ENCODE measurements around the gene ZNF18.

Gene ZNF18

GRCh38 chr17:11979795-11980194 is 17.5 kb downstream of the ZNF18 start:
- TF ChIP-seq REST (IDR thresholded peaks at IDR 0.05; ENCODE audit: insufficient read depth in 1 of 2, low read depth in 2 of 2, low read length in 2 of 2) (no peak), SIN3A (IDR thresholded peaks at IDR 0.05; ENCODE audit: borderline replicate concordance, insufficient read depth, low read length) (no peak), POLR2AphosphoS5 (IDR thresholded peaks at IDR 0.05; ENCODE audit: low read depth, low read length) (no peak), TAF1 (IDR thresholded peaks at IDR 0.05; ENCODE audit: borderline replicate concordance, insufficient read depth, low read length) (no peak), FOXP2 (optimal IDR thresholded peaks at IDR 0.05; ENCODE audit: borderline replicate concordance, extremely low read depth, extremely low read length, insufficient read depth) (no peak)

- TF ChIP-seq POLR2AphosphoS5 (IDR thresholded peaks at IDR 0.05; ENCODE audit: low read depth, low read length) (no peak), REST (IDR thresholded peaks at IDR 0.05; ENCODE audit: insufficient read depth in 1 of 2, low read depth in 2 of 2, low read length in 2 of 2) (no peak), SIN3A (IDR thresholded peaks at IDR 0.05; ENCODE audit: borderline replicate concordance, insufficient read depth, low read length) (no peak), FOXP2 (optimal IDR thresholded peaks at IDR 0.05; ENCODE audit: borderline replicate concordance, extremely low read depth, extremely low read length, insufficient read depth) (no peak), TAF1 (IDR thresholded peaks at IDR 0.05; ENCODE audit: borderline replicate concordance, insufficient read depth, low read length) (no peak)
Observed at GRCh38 chr17:11969565-11969964, 27.7 kb downstream of the ZNF18 start.

GRCh38 chr17:11954936-11955335 is 42.3 kb downstream of the ZNF18 start:
- TF ChIP-seq POLR2AphosphoS5 (IDR thresholded peaks at IDR 0.05; ENCODE audit: low read depth, low read length) (no peak), FOXP2 (optimal IDR thresholded peaks at IDR 0.05; ENCODE audit: borderline replicate concordance, extremely low read depth, extremely low read length, insufficient read depth) (no peak), REST (IDR thresholded peaks at IDR 0.05; ENCODE audit: insufficient read depth in 1 of 2, low read depth in 2 of 2, low read length in 2 of 2) (no peak), TAF1 (IDR thresholded peaks at IDR 0.05; ENCODE audit: borderline replicate concordance, insufficient read depth, low read length) (no peak), SIN3A (IDR thresholded peaks at IDR 0.05; ENCODE audit: borderline replicate concordance, insufficient read depth, low read length) (no peak)

DNA sequence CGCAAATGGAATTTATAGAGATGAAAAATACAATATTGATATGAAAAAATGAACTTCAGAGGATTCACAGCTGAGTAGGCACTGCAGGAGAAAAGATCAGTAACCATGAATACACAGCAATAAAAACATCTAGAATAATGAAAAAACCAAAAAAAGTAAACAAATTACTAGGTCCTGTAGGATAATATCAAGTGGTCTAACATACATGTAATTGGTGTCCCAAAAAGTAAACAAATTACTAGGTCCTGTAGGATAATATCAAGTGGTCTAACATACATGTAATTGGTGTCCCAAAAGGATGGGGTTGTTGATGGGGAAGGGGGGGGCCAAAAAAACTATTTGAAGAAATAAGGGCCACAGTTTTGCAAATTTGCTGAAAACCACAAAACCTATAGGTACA is 43.4 kb downstream of the ZNF18 start:
- TF ChIP-seq TAF1 (IDR thresholded peaks at IDR 0.05; ENCODE audit: borderline replicate concordance, insufficient read depth, low read length) (no peak), SIN3A (IDR thresholded peaks at IDR 0.05; ENCODE audit: borderline replicate concordance, insufficient read depth, low read length) (no peak), FOXP2 (optimal IDR thresholded peaks at IDR 0.05; ENCODE audit: borderline replicate concordance, extremely low read depth, extremely low read length, insufficient read depth) (no peak), POLR2AphosphoS5 (IDR thresholded peaks at IDR 0.05; ENCODE audit: low read depth, low read length) (no peak), REST (IDR thresholded peaks at IDR 0.05; ENCODE audit: insufficient read depth in 1 of 2, low read depth in 2 of 2, low read length in 2 of 2) (no peak)

- no peak for TF ChIP-seq FOXP2 (optimal IDR thresholded peaks at IDR 0.05; ENCODE audit: borderline replicate concordance, extremely low read depth, extremely low read length, insufficient read depth)
- no peak for TF ChIP-seq POLR2AphosphoS5 (IDR thresholded peaks at IDR 0.05; ENCODE audit: low read depth, low read length)
- no peak for TF ChIP-seq TAF1 (IDR thresholded peaks at IDR 0.05; ENCODE audit: borderline replicate concordance, insufficient read depth, low read length)
- no peak for TF ChIP-seq REST (IDR thresholded peaks at IDR 0.05; ENCODE audit: insufficient read depth in 1 of 2, low read depth in 2 of 2, low read length in 2 of 2)
- TF ChIP-seq SIN3A (IDR thresholded peaks at IDR 0.05; ENCODE audit: borderline replicate concordance, insufficient read depth, low read length) = no peak
Observed at GRCh38 chr17:11952610-11953009, 44.7 kb downstream of the ZNF18 start.
